Thyroid gland (tissue), 4 donors: ENCODE results near the gene RNU5D-1.

Experiments used
- CTCF ChIP-seq, 6 experiments: fragments of 200-600 bp in 3 of 6; fragments of 450-650 bp in 3 of 6; sonication (generic) in 3 of 6; IDR thresholded peaks; one replicate each; pipeline ENCODE4 v1.5.1; 2016 to 2019; ENCODE audit warnings: antibody characterized with exemption in 6 of 6, mild to moderate bottlenecking in 2 of 6, inconsistent platforms in 1 of 6, moderate library complexity in 1 of 6
- POLR2A ChIP-seq, 2 donors: fragments of 450-650 bp; IDR thresholded peaks; one replicate each; pipeline ENCODE4 v1.6.1; 2017; ENCODE audit warnings: antibody characterized with exemption in 2 of 2, mild to moderate bottlenecking in 2 of 2, moderate library complexity in 1 of 2

GRCh38 chr1:44714532-44714931, 16.4 kb downstream of the RNU5D-1 start:
- no peak for TF ChIP-seq CTCF (IDR thresholded peaks at IDR 0.05)
- no peak for TF ChIP-seq POLR2A (IDR thresholded peaks at IDR 0.05)
